Astrocyte (in vitro differentiated cells and primary cell): ENCODE results near the gene PCP2. TPM values are rescaled to one million over a fixed set of nuclear protein-coding genes. Genes with fewer than 3 reads are reported as not detected.

ENCODE experiments used
- DNase-seq: peaks from one replicate; pipeline ENCODE4 v3.0.0-alpha.2; 2010; ENCODE audit warnings: low read depth
- FAIRE-seq: peaks from 2 replicates; lab custom pipeline; 2011; peaks lifted over from hg19 to GRCh38; lab: Jason Lieb, UNC
- H2AFZ ChIP-seq: 2 replicates; pipeline ENCODE4 v1.6.0; 2012; ENCODE audit warnings: low read depth, low read length, inconsistent platforms
- H3K27ac ChIP-seq: 2 replicates; pipeline ENCODE4 v1.5.1; 2011; ENCODE audit warnings: low read depth, low read length, inconsistent platforms
- H3K27me3 ChIP-seq: 2 replicates; pipeline ENCODE4 v1.6.0; 2011; ENCODE audit warnings: low read length, inconsistent platforms; ENCODE audit not compliant: insufficient read depth
- H3K36me3 ChIP-seq: 2 replicates; pipeline ENCODE4 v1.5.1; 2011; ENCODE audit warnings: low read length, inconsistent platforms; ENCODE audit not compliant: insufficient read depth
- H3K4me1 ChIP-seq: 2 replicates; pipeline ENCODE4 v1.5.1; 2011; ENCODE audit warnings: low read length, inconsistent platforms; ENCODE audit not compliant: insufficient read depth
- H3K4me2 ChIP-seq: 2 replicates; pipeline ENCODE4 v1.6.0; 2012; ENCODE audit warnings: low read length, inconsistent platforms
- H3K4me3 ChIP-seq: 2 replicates; pipeline ENCODE4 v1.5.1; 2011; ENCODE audit warnings: low read depth, mild to moderate bottlenecking, low read length, inconsistent platforms; ENCODE audit not compliant: insufficient read depth
- H3K79me2 ChIP-seq: 2 replicates; pipeline ENCODE4 v1.6.0; 2012; ENCODE audit warnings: mild to moderate bottlenecking, low read length, inconsistent platforms; ENCODE audit not compliant: insufficient read depth
- H3K9ac ChIP-seq: 2 replicates; pipeline ENCODE4 v1.6.0; 2012; ENCODE audit warnings: mild to moderate bottlenecking, low read length, inconsistent platforms
- H3K9me3 ChIP-seq: 2 replicates; pipeline ENCODE4 v1.5.1; 2012; ENCODE audit warnings: low read depth, mild to moderate bottlenecking, low read length, inconsistent platforms; ENCODE audit not compliant: insufficient read depth
- H4K20me1 ChIP-seq: 2 replicates; pipeline ENCODE4 v1.6.0; 2012; ENCODE audit warnings: low read length, inconsistent platforms; ENCODE audit not compliant: insufficient read depth
- H3K27ac Mint-ChIP-seq: one replicate; pipeline ENCODE4 v1.8.0; 2021; ENCODE audit warnings: mild to moderate bottlenecking, mixed read lengths; ENCODE audit not compliant: unreplicated experiment
- H3K27me3 Mint-ChIP-seq: one replicate; pipeline ENCODE4 v1.8.0; 2021; ENCODE audit warnings: low read depth, mixed read lengths; ENCODE audit not compliant: unreplicated experiment
- H3K36me3 Mint-ChIP-seq: one replicate; pipeline ENCODE4 v1.8.0; 2021; ENCODE audit warnings: low read depth, mixed read lengths; ENCODE audit not compliant: unreplicated experiment
- H3K4me1 Mint-ChIP-seq: one replicate; pipeline ENCODE4 v1.8.0; 2021; ENCODE audit warnings: low read depth, mixed read lengths; ENCODE audit not compliant: unreplicated experiment
- H3K4me3 Mint-ChIP-seq: one replicate; pipeline ENCODE4 v1.8.0; 2021; ENCODE audit warnings: mild to moderate bottlenecking, moderate library complexity, mixed read lengths; ENCODE audit not compliant: unreplicated experiment
- H3K9me3 Mint-ChIP-seq: one replicate; pipeline ENCODE4 v1.8.0; 2021; ENCODE audit warnings: mild to moderate bottlenecking, mixed read lengths; ENCODE audit not compliant: unreplicated experiment
- EZH2 ChIP-seq: IDR thresholded peaks from 2 replicates; pipeline ENCODE4 v1.6.1; 2012; ENCODE audit warnings: mild to moderate bottlenecking, low read length, inconsistent platforms; ENCODE audit not compliant: insufficient read depth
- total RNA-seq: library from RNA; stranded (reverse); gene quantifications from 2 replicates; pipeline ENCODE4 v1.2.1, GENCODE V29; 2021
- TF ChIP-seq, protein P1 (sequence below): IDR thresholded peaks from 2 replicates; pipeline ENCODE4 v1.5.1; 2011; ENCODE audit warnings: low read depth, mild to moderate bottlenecking, inconsistent platforms, low read length, moderate library complexity; ENCODE audit not compliant: insufficient read depth

Gene PCP2
- total RNA-seq, 1 donor from 2014 or later = not detected

DNA sequence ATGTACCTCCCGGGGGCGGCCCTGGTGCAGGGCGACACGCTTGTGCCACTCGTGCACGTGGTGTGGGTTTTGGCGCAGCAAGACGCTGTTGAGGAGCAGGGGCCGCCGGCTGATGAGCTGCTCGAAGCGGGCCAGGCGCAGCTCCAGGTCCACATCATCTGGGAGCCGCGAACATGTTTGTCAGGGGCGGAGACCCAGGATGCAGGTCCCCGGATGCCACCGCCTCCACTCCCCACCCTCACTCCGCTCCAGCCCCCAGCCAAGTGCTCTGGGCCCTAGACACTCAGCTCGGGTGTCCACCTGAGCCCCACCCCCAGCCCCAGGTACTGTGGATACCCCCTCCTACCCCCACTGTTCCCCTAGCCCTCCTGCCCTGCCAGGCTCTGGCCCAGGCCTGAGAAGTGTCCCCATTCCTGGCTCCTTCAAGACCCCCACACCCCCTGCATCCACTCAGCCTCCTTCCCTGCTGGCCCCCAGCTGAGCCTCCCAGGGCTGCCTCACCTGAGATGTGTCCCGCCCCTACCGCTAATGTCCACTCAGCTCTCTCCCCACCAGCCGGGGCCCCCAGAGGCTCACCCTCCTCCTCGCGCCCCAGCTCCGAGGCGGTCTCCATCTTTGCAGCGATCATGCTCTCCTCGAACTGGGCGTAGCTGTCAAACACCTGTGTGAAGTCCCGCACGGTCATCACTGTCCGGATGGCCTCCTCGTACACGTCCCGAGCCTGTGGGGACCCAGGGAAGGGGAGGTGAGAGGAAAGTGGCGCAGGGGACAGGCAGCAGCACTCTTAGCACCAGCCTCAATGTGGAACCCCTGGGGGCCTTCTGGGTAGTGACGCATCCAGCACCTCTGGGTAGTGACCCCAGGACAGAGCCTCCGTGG lies 9.6 kb downstream of the PCP2 start:
- H3K9me3 Mint-ChIP-seq = peaks cover 1% of the 10 kb centered on the region
- H2AFZ ChIP-seq = no peak overlapping the region
- H3K4me3 Mint-ChIP-seq = no peak overlapping the region
- peaks cover 13% of the 10 kb centered on the region for H3K36me3 Mint-ChIP-seq
- no peak overlapping the region for H3K27ac Mint-ChIP-seq
- H3K36me3 ChIP-seq = peaks cover 4% of the 10 kb centered on the region
- no peak for FAIRE-seq
- H3K27me3 Mint-ChIP-seq = no peaks in the 10 kb centered on the region
- no peaks in the 10 kb centered on the region for H3K9me3 ChIP-seq
- H3K79me2 ChIP-seq = peaks cover 38% of the 10 kb centered on the region
- H3K4me1 ChIP-seq = peaks cover 5% of the 10 kb centered on the region
- no peak overlapping the region for H3K9ac ChIP-seq
- H3K27ac ChIP-seq = no peak overlapping the region
- no peak for DNase-seq
- peaks cover 17% of the 10 kb centered on the region for H4K20me1 ChIP-seq
- no peaks in the 10 kb centered on the region for H3K27me3 ChIP-seq
- H3K4me2 ChIP-seq = no peak overlapping the region
- no peak for TF ChIP-seq EZH2
- TF ChIP-seq, protein P1, sequence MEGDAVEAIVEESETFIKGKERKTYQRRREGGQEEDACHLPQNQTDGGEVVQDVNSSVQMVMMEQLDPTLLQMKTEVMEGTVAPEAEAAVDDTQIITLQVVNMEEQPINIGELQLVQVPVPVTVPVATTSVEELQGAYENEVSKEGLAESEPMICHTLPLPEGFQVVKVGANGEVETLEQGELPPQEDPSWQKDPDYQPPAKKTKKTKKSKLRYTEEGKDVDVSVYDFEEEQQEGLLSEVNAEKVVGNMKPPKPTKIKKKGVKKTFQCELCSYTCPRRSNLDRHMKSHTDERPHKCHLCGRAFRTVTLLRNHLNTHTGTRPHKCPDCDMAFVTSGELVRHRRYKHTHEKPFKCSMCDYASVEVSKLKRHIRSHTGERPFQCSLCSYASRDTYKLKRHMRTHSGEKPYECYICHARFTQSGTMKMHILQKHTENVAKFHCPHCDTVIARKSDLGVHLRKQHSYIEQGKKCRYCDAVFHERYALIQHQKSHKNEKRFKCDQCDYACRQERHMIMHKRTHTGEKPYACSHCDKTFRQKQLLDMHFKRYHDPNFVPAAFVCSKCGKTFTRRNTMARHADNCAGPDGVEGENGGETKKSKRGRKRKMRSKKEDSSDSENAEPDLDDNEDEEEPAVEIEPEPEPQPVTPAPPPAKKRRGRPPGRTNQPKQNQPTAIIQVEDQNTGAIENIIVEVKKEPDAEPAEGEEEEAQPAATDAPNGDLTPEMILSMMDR = no peak
- H3K4me1 Mint-ChIP-seq = peaks cover 5% of the 10 kb centered on the region
- no peak overlapping the region for H3K4me3 ChIP-seq

DNA sequence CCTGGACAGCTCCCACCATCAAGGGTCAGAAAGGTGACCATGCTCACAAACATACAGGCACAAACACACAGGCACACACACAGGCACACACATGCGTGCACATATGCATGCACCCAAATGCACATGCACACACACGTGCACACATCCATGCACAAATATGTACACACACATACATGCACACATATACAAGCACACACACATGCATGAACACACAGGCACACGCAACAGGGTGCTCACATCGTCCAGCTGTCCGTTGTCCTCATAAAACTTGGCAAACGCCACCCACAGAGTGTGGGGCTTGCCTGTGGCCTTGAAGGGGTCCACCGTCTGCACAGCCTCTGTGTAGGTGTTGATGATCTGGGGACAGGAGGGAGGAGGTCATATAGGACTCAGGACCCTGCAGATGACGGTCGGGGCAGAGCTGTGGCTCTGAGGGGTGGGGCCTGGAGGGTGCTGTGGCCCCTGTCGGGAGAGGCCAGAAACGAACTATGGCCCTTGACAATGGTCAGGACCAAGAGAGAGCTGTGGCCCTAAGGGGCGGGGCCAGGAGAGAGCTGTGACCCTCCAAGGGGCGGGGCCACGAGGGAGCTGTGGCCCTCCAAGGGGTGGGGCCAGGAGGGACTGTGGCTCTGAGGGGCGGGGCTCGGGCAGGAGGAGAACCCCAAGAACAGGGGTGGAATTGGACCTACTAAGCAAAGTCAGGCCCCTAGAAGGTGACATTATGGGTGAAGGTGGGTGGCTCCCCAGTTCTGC lies 10.4 kb downstream of the PCP2 start:
- H3K79me2 ChIP-seq = peaks cover 30% of the 10 kb centered on the region
- H3K4me2 ChIP-seq = no peak overlapping the region
- no peak overlapping the region for H2AFZ ChIP-seq
- H3K4me1 Mint-ChIP-seq = peaks cover 4% of the 10 kb centered on the region
- DNase-seq (no peak), FAIRE-seq (no peak)
- no peaks in the 10 kb centered on the region for H3K9me3 Mint-ChIP-seq
- H3K36me3 ChIP-seq = peaks cover 4% of the 10 kb centered on the region
- no peaks in the 10 kb centered on the region for H3K27me3 Mint-ChIP-seq
- H3K27me3 ChIP-seq = no peaks in the 10 kb centered on the region
- no peak overlapping the region for H3K4me3 ChIP-seq
- no peaks in the 10 kb centered on the region for H3K4me1 ChIP-seq
- H3K36me3 Mint-ChIP-seq = peaks cover 18% of the 10 kb centered on the region
- H3K9me3 ChIP-seq = no peaks in the 10 kb centered on the region
- no peak overlapping the region for H3K9ac ChIP-seq
- TF ChIP-seq EZH2 = no peak
- TF ChIP-seq, protein P1 = no peak
- no peak overlapping the region for H3K27ac Mint-ChIP-seq
- H3K27ac ChIP-seq = no peak overlapping the region
- H4K20me1 ChIP-seq = peaks cover 14% of the 10 kb centered on the region
- no peak overlapping the region for H3K4me3 Mint-ChIP-seq
